Prostate gland (tissue), 2 donors: ENCODE data around the gene CHURC1.
A peak's percentile ranks its signal among the peaks of the same experiment; 100 is the strongest.

Experiments used
- CTCF ChIP-seq, 4 experiments: fragments of 200-600 bp in 2 of 4; fragments of 450-650 bp in 2 of 4; sonication (generic) in 2 of 4; IDR thresholded peaks; 1 replicate in 3 of 4; 2 replicates in 1 of 4; pipeline ENCODE4 v1.5.1; 2016 to 2019; ENCODE audit warnings: antibody characterized with exemption in 4 of 4, mild to moderate bottlenecking in 2 of 4, moderate library complexity in 2 of 4
- POLR2A ChIP-seq: fragments of 450-650 bp; IDR thresholded peaks from one replicate; pipeline ENCODE4 v1.6.1; 2016; ENCODE audit warnings: antibody characterized with exemption, mild to moderate bottlenecking
- POLR2AphosphoS5 ChIP-seq: sonication (generic); formaldehyde crosslinking; IDR thresholded peaks from one replicate; pipeline ENCODE4 v1.6.1; 2017; ENCODE audit warnings: antibody characterized with exemption

DNA sequence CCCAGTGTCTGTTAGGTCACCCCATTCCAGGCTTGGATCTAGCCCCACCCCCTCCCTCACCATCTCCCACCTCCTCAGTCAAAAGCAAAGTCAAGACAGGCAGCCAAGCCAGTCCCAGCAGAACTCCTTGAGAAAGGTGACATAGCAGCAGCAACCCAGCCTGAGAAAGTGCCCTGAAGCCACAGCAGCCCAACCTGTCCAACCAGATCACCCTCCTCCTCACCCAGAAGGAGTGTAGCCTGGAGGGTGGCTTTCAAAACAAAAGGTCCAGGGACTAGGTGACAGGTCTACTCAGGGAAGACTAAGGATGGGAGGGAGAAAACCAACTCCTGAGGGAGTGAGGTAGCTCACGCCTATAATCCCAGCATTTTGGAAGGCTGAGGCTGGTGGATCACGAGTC is 52.7 kb downstream of the CHURC1 start:
- no peak for TF ChIP-seq CTCF (IDR thresholded peaks at IDR 0.05)
- no peak for TF ChIP-seq POLR2A
- TF ChIP-seq POLR2AphosphoS5 = peak; percentile 69
